PC-3 (cell line): Measurements from ENCODE around the gene GRM1.

Source experiments
- CTCF ChIP-seq: fragments of 300-600 bp; sonication (generic); conservative IDR thresholded peaks from 2 replicates; pipeline ENCODE4 v1.5.1; 2017; ENCODE audit warnings: antibody characterized with exemption, low read depth, mild to moderate bottlenecking, low read length
- EZH2 ChIP-seq: fragments of 300-600 bp; sonication (generic); IDR thresholded peaks from one replicate; pipeline ENCODE4 v1.6.1; 2017; ENCODE audit warnings: antibody characterized with exemption, mild to moderate bottlenecking, low read length; ENCODE audit not compliant: unreplicated experiment
- EZH2phosphoT487 ChIP-seq: fragments of 300-600 bp; sonication (generic); IDR thresholded peaks from 2 replicates; pipeline ENCODE4 v1.6.1; 2018; ENCODE audit warnings: mild to moderate bottlenecking, antibody characterized with exemption, low read length, borderline replicate concordance

DNA sequence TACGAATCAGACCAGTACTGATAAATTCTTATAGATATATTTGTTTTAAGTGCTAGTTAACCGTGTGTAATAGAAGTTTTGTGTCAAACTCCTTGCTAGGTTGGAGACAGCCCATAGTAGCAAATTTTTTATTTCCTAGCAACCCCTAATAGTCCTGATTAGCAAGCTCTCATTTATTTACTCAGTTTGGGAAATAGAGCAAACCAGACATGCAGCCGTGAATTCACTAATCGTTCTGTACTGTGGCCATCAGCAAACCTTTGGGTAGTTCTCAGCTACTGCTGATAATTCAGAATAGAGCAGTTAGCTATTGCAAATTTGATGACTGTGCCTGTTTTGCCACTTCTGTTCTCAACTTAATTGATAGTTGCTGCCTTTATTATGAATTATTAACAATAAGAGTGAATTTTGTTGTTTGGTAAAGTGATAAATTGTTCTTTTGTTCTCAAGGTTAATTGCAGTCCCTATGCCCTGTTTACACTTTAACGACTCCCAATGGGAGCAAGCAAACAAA, 215.8 kb downstream of the GRM1 start:
- TF ChIP-seq CTCF (no peak), EZH2 (no peak), EZH2phosphoT487 (no peak)
